ENCODE data around the gene PLEKHA8.

PLEKHA8 gene

GRCh38 chr7:30019387-30019786 is 8.8 kb upstream of the PLEKHA8 start:
- CTCF ChIA-PET: interaction anchor here (0.5 to 0.9 kb wide), 3 partner anchors 13 to 98 kb away, joined by 3 to 6 read pairs (median 3); no protein-coding TSS in a partner anchor
- DNase-seq (ENCODE audit: low spot score): no peak
- no peak overlapping the region for H3K27ac ChIP-seq
- POLR2A ChIA-PET (ENCODE audit: low non-redundant PET): no interaction called here
- TF ChIP-seq CTCF (conservative IDR thresholded peaks at IDR 0.05; ENCODE audit: low read depth): peak; percentile 23; the same call in 1 of the 2 replicates

- no peak for TF ChIP-seq CTCF (conservative IDR thresholded peaks at IDR 0.05; ENCODE audit: low read depth)
- CTCF ChIA-PET: interaction anchor here (0.5 to 0.9 kb wide), 3 partner anchors 14 to 99 kb away, joined by 3 to 6 read pairs (median 3); no protein-coding TSS in a partner anchor
- no peak overlapping the region for H3K27ac ChIP-seq
- POLR2A ChIA-PET (ENCODE audit: low non-redundant PET): no interaction called here
- DNase-seq (ENCODE audit: low spot score): no peak
Measured at GRCh38 chr7:30019960-30020359, 8.3 kb upstream of the PLEKHA8 start.

- ChIA-PET POLR2A (ENCODE audit: low non-redundant PET) (no interaction called here), CTCF (no interaction called here)
- H3K27ac ChIP-seq: no peak overlapping the region
- no peak for DNase-seq (ENCODE audit: low spot score)
- no peak for TF ChIP-seq CTCF (conservative IDR thresholded peaks at IDR 0.05; ENCODE audit: low read depth)
Measured at GRCh38 chr7:30020535-30020934, 7.7 kb upstream of the PLEKHA8 start.

GRCh38 chr7:30022991-30023390 is 5.2 kb upstream of the PLEKHA8 start:
- no peak for TF ChIP-seq CTCF (conservative IDR thresholded peaks at IDR 0.05; ENCODE audit: low read depth)
- POLR2A ChIA-PET (ENCODE audit: low non-redundant PET): no interaction called here
- H3K27ac ChIP-seq: no peak overlapping the region
- CTCF ChIA-PET: interaction anchor here (0.7 kb wide), 1 partner anchor 99 kb away, joined by 4 read pairs; no protein-coding TSS in a partner anchor
- DNase-seq (ENCODE audit: low spot score): no peak

- no peak overlapping the region for H3K27ac ChIP-seq
- DNase-seq (ENCODE audit: low spot score): no peak
- POLR2A ChIA-PET (ENCODE audit: low non-redundant PET): no interaction called here
- CTCF ChIA-PET: no interaction called here
- TF ChIP-seq CTCF (conservative IDR thresholded peaks at IDR 0.05; ENCODE audit: low read depth): no peak
Measured at GRCh38 chr7:30023524-30023923, 4.7 kb upstream of the PLEKHA8 start.

GRCh38 chr7:30026229-30027064 is 1.8 kb upstream of the PLEKHA8 start, which contains the start of gene FKBP14:
FKBP14 (minus strand) TSS chr7:30026702; CDS start chr7:30026508, 194 bp downstream.
- peak within 1 kb of the TSS; percentile 84 for H3K27ac ChIP-seq
- CTCF ChIA-PET: no interaction called here
- peak; percentile 99 for DNase-seq (ENCODE audit: low spot score)
- POLR2A ChIA-PET (ENCODE audit: low non-redundant PET): no interaction called here
- no peak for TF ChIP-seq CTCF (conservative IDR thresholded peaks at IDR 0.05; ENCODE audit: low read depth)
